Endothelial cell of umbilical vein (primary cell): ENCODE results near the gene AMN. TPM values are rescaled to one million over a fixed set of nuclear protein-coding genes. Genes with fewer than 3 reads are reported as not detected.

Experiments
- BruUV-seq: library from RNA; stranded (reverse); fragments of 400-500 nt; replicated peaks from 2 replicates; lab custom pipeline; 2021; lab: Mats Ljungman, UMichigan
- CTCF ChIA-PET: fragments of 300-600, 350-600 bp; sonication (Branson Sonifier 250); formaldehyde crosslinking; loops from one replicate; lab custom pipeline; 2021; ENCODE audit warnings: antibody characterized with exemption, inconsistent platforms; lab: Charles Lee
- POLR2A ChIA-PET: fragments of 300-600, 350-600 bp; sonication (Branson Sonifier 250); formaldehyde crosslinking; loops from one replicate; lab custom pipeline; 2021; ENCODE audit warnings: antibody characterized with exemption, inconsistent platforms; lab: Charles Lee
- DNase-seq: peaks from one replicate; pipeline ENCODE4 v3.0.0-alpha.2; 2011; ENCODE audit warnings: low read depth, low spot score
- FAIRE-seq: peaks from 2 replicates; lab custom pipeline; 2011; peaks lifted over from hg19 to GRCh38; lab: Jason Lieb, UNC
- H2AFZ ChIP-seq: 2 replicates; pipeline ENCODE4 v1.6.0; 2012; ENCODE audit warnings: low read depth, low read length, control low read depth, inconsistent platforms
- H3K27ac ChIP-seq: 2 replicates; pipeline ENCODE4 v1.5.1; 2011; ENCODE audit warnings: low read depth, mild to moderate bottlenecking, control low read depth, low read length, moderate library complexity; ENCODE audit not compliant: insufficient read depth
- H3K27me3 ChIP-seq, 2 experiments: 2 replicates each; pipeline versions ENCODE4 v1.6.0 to v1.6.1; 2011; ENCODE audit warnings: low read length in 2 of 2, mixed read lengths in 1 of 2; ENCODE audit not compliant: control insufficient read depth in 2 of 2, insufficient read depth in 2 of 2
- H3K36me3 ChIP-seq, 2 experiments: 2 replicates in 1 of 2; 3 replicates in 1 of 2; pipeline ENCODE4 v1.5.1; 2011; ENCODE audit warnings: low read length in 2 of 2, mild to moderate bottlenecking in 1 of 2, moderate library complexity in 1 of 2; ENCODE audit not compliant: control insufficient read depth in 2 of 2, insufficient read depth in 2 of 2; ENCODE audit errors: extremely low read depth in 1 of 2
- H3K4me1 ChIP-seq: 3 replicates; pipeline ENCODE4 v1.5.1; 2011; ENCODE audit warnings: mild to moderate bottlenecking, low read length; ENCODE audit not compliant: control insufficient read depth, insufficient read depth; ENCODE audit errors: extremely low read depth
- H3K4me2 ChIP-seq: 2 replicates; pipeline ENCODE4 v1.6.1; 2011; ENCODE audit warnings: low read length, control low read depth, mixed read lengths; ENCODE audit not compliant: insufficient read depth
- H3K4me3 ChIP-seq, 3 experiments: fragments of 200-600 bp in 1 of 3; sonication (generic), shearing (Covaris generic) in 1 of 3; replicated peaks in 1 of 3; 2 replicates each; pipeline ENCODE4 v1.5.1; 2011 to 2016; ENCODE audit warnings: control low read depth in 3 of 3, low read length in 3 of 3, mild to moderate bottlenecking in 2 of 3, inconsistent platforms in 1 of 3, low read depth in 1 of 3, moderate library complexity in 1 of 3; ENCODE audit not compliant: insufficient read depth in 1 of 3
- H3K79me2 ChIP-seq: 2 replicates; pipeline ENCODE4 v1.6.0; 2012; ENCODE audit warnings: low read length, inconsistent platforms; ENCODE audit not compliant: control insufficient read depth, insufficient read depth
- H3K9ac ChIP-seq: replicated peaks from 2 replicates; pipeline ENCODE3; 2011; ENCODE audit warnings: low read length, control low read depth; ENCODE audit not compliant: insufficient read depth; ENCODE audit errors: extremely low read depth
- H3K9me1 ChIP-seq: replicated peaks from 3 replicates; pipeline ENCODE4 v1.6.0; 2011; ENCODE audit warnings: mild to moderate bottlenecking, low read length; ENCODE audit not compliant: control insufficient read depth, insufficient read depth; ENCODE audit errors: extremely low read depth
- H3K9me3 ChIP-seq: replicated peaks from 2 replicates; pipeline ENCODE4 v1.5.1; 2012; ENCODE audit warnings: low read length, inconsistent platforms; ENCODE audit not compliant: control insufficient read depth, insufficient read depth
- H4K20me1 ChIP-seq: replicated peaks from 2 replicates; pipeline ENCODE3; 2011; ENCODE audit warnings: mild to moderate bottlenecking, low read length; ENCODE audit not compliant: control insufficient read depth, insufficient read depth; ENCODE audit errors: extremely low read depth
- CTCF ChIP-seq, 2 donors: IDR thresholded peaks; 1 replicate in 1 of 2; 2 replicates in 1 of 2; pipeline ENCODE4 v1.5.1; 2011; ENCODE audit warnings: low read length in 2 of 2, mild to moderate bottlenecking in 2 of 2, moderate library complexity in 2 of 2, control low read depth in 1 of 2, inconsistent platforms in 1 of 2, low read depth in 1 of 2; ENCODE audit not compliant: insufficient read depth in 1 of 2; ENCODE audit errors: extremely low read depth in 1 of 2
- EZH2 ChIP-seq: IDR thresholded peaks from 2 replicates; pipeline ENCODE4 v1.6.1; 2012; ENCODE audit warnings: borderline replicate concordance, low read depth, mild to moderate bottlenecking, moderate library complexity, low read length, inconsistent platforms; ENCODE audit not compliant: severe bottlenecking
- FOS ChIP-seq: IDR thresholded peaks from 2 replicates; pipeline ENCODE4 v1.6.1; 2011; ENCODE audit warnings: mild to moderate bottlenecking, low read length, moderate library complexity, borderline replicate concordance; ENCODE audit not compliant: insufficient read depth
- GATA2 ChIP-seq: IDR thresholded peaks from 2 replicates; pipeline ENCODE4 v1.7.0; 2011; ENCODE audit warnings: low read depth, mild to moderate bottlenecking, moderate library complexity, mixed read lengths, low read length; ENCODE audit not compliant: insufficient read length, insufficient read depth
- JUN ChIP-seq: IDR thresholded peaks from 2 replicates; pipeline ENCODE4 v1.6.1; 2011; ENCODE audit warnings: borderline replicate concordance, low read depth; ENCODE audit not compliant: insufficient read length, insufficient read depth
- MAX ChIP-seq: IDR thresholded peaks from 2 replicates; pipeline ENCODE4 v1.6.1; 2011; ENCODE audit not compliant: insufficient read depth, insufficient read length
- MYC ChIP-seq: IDR thresholded peaks from one replicate; pipeline ENCODE4 v1.6.1; 2011; ENCODE audit warnings: mild to moderate bottlenecking, low read depth, low read length
- POLR2A ChIP-seq: IDR thresholded peaks from 2 replicates; pipeline ENCODE4 v1.6.1; 2012; ENCODE audit warnings: low read depth, mild to moderate bottlenecking, control low read depth, low read length
- POLR2AphosphoS5 ChIP-seq: IDR thresholded peaks from 2 replicates; pipeline ENCODE4 v1.6.1; 2012; ENCODE audit warnings: low read depth, mild to moderate bottlenecking, control low read depth, low read length, moderate library complexity; ENCODE audit not compliant: insufficient read depth
- dilution Hi-C: fragments of 300-500 bp; cut with MboI; formaldehyde crosslinking; loops from one replicate; pipeline ENCODE4 v1.15.0; 2019; ENCODE audit warnings: low sequenced_read_pairs; ENCODE audit not compliant: extremely low pct_ligation_motif_present
- intact Hi-C: fragments of 100-400 bp; cut with micrococcal nuclease; formaldehyde crosslinking; loops from one replicate; pipeline ENCODE4 v1.10.0; 2022
- polyA plus RNA-seq, 4 experiments: library from polyadenylated mRNA; depleted of rRNA in 3 of 4; stranded (reverse) in 3 of 4; unstranded in 1 of 4; fragments of >200 nt; gene quantifications; 2 replicates each; pipeline versions ENCODE4 v1.2.1 to v1.2.3, GENCODE V29; 2011 to 2012; ENCODE audit warnings: missing spikeins in 1 of 4
- total RNA-seq: library from RNA; stranded (reverse); gene quantifications from 2 replicates; pipeline ENCODE4 v1.2.3, GENCODE V29; 2021

Gene AMN
- total and polyA plus RNA-seq, 2 donors (not counting 3 experiments of a cell fraction or from before 2014, with no cell fraction given), result 0.03 TPM; not detected in 1

- no peak for TF ChIP-seq CTCF (IDR thresholded peaks at IDR 0.05; ENCODE audit: extremely low read depth in 1 of 2, insufficient read depth in 1 of 2, low read depth in 1 of 2, low read length in 2 of 2)
- TF ChIP-seq POLR2A, result no peak
- TF ChIP-seq MAX, result no peak
- no peak for TF ChIP-seq MYC
- TF ChIP-seq EZH2, result no peak
- TF ChIP-seq GATA2, result no peak
- no peak for TF ChIP-seq JUN
- TF ChIP-seq FOS, result no peak
- no peak for TF ChIP-seq POLR2AphosphoS5
- Histone ChIP-seq H3K9me3 (no peaks in the 10 kb centered on the region), H2AFZ (no peak overlapping the region), H3K4me2 (no peak overlapping the region), H3K4me1 (no peaks in the 10 kb centered on the region), H3K9me1 (no peaks in the 10 kb centered on the region), H3K36me3 (peaks cover 28 to 61% of the 10 kb centered on the region in 2 experiments), H3K4me3 (no peak overlapping the region), H3K27ac (no peak overlapping the region), H3K27me3 (no peaks in the 10 kb centered on the region), H4K20me1 (no peaks in the 10 kb centered on the region), H3K79me2 (no peaks in the 10 kb centered on the region), H3K9ac (no peak overlapping the region)
- CTCF ChIA-PET, result interaction anchor here (1.4 kb wide), 1 partner anchor 32 kb away, joined by 3 read pairs; no protein-coding TSS in a partner anchor
- intact Hi-C loops, result loop anchor here (5.0 kb wide), 1 partner anchor 87 kb away; the partner anchor contains the start of gene CDC42BPB
- DNase-seq, result no peak
- POLR2A ChIA-PET, result no interaction called here
- no peak for FAIRE-seq
- dilution Hi-C loops, result no loop called here
- BruUV-seq, result no TSS peak
Measured at GRCh38 chr14:102970496-102970895, 48.0 kb downstream of the AMN start.
